HG03060 (cell line): Measurements from ENCODE around the gene SLC45A2.
"Not testable (repeated sequence)": the region's sequence is repeated elsewhere in the genome, so short reads cannot be mapped to it uniquely, and the experiment has no call there.

Experiments
- ATAC-seq: cut with Tn5 transposase; IDR thresholded peaks from one replicate; pipeline ENCODE4 v1.9.1; 2021; ENCODE audit warnings: low read depth, moderate number of reproducible peaks; ENCODE audit not compliant: unreplicated experiment

The SLC45A2 gene

DNA sequence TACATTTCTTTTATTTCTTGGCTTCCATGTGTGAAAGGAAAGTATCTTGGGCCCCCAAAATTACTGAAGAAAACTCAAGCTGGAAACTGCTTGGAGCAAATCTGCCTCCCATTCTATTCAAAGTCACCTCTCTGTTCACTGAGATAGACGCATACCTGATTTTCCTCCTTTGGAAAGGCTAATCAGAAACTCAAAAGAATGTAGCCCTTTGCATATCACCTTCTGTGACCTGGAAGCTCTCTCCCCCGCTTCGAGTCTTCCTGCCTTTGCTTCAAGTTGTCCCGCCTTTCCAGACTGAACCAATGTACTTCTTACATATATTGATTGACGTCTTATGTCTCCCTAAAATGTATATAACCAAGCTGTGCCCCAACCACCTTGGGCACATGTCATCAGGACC, 53.4 kb downstream of the SLC45A2 start:
- no peak for ATAC-seq

DNA sequence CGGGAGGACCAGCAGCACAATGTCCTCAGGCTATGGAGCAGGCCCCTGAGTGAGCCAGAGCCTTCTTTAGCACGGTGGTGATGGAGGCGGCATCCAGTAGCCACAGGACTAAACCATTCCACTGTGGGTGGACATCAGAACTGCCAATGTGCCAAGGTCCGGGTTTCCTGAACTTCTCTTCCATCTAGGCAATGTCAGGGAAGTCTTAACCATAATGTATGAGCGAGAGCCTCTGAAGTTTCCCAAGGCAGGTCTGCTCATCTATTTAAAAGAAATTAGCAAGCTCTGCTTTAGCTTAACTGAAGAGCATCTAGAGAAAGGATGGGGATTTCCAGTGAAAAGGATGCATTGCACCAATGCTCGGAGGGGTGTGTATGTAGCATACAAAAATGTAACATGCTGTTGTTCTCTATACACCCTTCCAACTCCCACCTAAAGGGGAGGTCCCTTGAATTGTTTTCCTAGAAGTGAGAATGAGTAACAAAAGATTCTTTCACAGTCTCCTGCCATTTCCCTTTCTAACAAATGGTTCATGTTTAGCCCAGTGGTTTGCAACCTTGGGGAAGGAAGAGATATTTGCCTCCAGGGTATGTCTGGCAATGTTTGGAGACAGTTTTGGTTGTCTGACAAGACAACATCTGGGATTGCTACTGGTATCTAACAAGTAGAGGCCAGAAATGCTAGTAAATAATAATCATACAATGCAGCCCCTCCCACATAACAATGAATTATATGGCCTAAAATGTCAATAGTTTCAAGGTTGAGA, 54.4 kb downstream of the SLC45A2 start:
- no peak for ATAC-seq

GRCh38 chr5:33928283-33928682, 56.2 kb downstream of the SLC45A2 start:
- ATAC-seq = no peak

GRCh38 chr5:33927685-33928084, 56.8 kb downstream of the SLC45A2 start:
- no peak for ATAC-seq

GRCh38 chr5:33925278-33925677, 59.2 kb downstream of the SLC45A2 start:
- no peak for ATAC-seq

- ATAC-seq = no peak
These were observed 63.5 kb downstream of the SLC45A2 start for GRCh38 chr5:33921002-33921401.

DNA sequence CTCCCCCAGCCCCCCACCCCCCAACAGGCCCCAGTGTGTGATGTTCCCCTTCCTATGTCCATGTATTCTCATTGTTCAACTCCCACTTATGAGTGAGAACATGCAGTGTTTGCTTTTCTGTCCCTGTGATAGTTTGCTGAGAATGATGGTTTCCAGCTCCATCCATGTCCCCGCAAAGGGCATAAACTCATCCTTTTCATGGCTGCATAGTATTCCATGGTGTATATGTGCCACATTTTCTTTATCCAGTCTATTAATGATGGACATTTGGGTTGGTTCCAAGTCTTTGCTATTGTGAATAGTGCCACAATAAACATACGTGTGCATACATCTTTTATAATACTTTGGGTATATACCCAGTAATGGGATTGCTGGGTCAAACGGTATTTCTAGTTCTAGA, 69.6 kb downstream of the SLC45A2 start:
- ATAC-seq = not testable (repeated sequence)

GRCh38 chr5:33906248-33906647, 78.2 kb downstream of the SLC45A2 start:
- ATAC-seq = not testable (repeated sequence)

DNA sequence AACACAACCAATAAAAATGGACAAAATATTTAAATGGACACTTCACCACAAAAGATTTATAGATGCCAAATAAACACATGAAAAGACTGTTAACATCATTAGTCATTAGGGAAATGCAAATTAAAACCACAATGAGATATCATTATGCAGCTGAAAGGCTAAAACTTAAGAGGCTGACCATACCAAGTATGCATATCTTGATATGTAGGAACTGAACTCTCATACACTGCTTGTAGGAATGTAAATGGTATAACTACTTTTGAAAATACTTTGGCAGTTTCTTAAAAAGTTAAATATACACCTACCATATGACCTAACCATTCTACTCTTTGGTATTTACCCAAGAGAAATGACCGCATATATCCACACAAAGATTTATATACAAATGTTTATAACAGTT, 79.1 kb downstream of the SLC45A2 start:
- ATAC-seq = no peak

GRCh38 chr5:33903118-33903517, 81.4 kb downstream of the SLC45A2 start:
- ATAC-seq = no peak

DNA sequence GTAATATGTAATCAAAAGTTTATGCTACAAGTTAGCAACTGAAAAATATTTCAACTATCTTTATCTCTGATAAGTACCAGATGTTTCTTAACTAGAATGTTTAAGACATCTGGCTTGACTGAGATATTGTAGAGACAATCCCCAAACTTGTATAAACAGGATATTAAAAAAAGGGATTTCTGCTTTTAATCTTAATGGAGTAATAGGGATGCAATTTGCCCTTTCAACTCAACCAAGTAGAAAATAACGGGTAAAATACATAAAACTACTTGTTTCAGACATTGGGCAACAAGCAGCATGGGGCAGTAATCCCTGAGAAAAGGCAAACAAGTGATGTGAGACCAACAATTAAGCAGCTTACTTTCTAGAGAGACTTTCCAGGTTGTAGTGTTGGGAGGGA, 83.3 kb downstream of the SLC45A2 start:
- ATAC-seq = no peak
